Activated effector memory CD4-positive, alpha-beta T cell treated with Interleukin-2 at 50 U/mL for 16 hours (primary cell): ENCODE measurements around the gene IGF1R.

ENCODE experiments used
- DNase-seq: peaks from one replicate; pipeline ENCODE4 v3.0.0-alpha.2; 2020

Gene IGF1R

DNA sequence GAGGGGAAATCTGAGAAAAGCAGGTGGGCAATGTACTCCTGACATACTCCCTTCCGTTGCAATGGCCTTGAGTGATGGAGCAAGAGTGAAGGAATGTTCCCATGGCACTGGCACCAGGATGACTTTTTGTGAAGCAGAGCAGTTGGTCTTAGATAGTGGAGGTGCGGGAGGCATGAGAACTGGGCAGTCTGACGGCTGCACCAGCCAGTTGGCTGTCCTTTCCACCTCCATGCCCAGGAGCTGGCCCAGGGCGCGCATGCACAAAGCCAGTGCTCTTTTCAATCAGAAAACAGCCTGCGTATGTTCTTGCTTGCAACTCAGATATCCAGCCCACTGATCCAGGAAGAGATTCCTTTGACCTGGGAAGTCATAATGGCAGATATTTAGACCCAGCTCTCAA is 222.4 kb downstream of the IGF1R start:
- DNase-seq = no peak

DNA sequence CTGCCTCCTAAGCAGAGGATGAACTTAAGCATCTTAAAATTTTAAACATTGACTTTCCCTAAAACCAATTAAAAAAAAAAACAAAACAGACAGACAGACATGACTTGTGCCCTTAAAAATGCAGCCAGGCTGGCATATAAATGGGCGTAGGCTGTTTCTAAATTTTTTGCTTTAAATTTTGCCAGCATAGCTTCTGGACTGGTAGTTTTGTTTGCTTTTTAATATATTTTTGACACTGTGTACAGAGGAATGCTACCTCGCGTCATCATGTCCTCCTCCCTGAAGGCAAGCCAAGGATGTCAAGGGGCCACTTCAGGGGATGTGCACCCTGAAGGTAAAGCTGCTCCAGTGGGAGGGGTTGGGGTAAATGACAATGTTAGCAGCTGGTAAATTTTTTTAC is 224.4 kb downstream of the IGF1R start:
- DNase-seq = no peak

DNA sequence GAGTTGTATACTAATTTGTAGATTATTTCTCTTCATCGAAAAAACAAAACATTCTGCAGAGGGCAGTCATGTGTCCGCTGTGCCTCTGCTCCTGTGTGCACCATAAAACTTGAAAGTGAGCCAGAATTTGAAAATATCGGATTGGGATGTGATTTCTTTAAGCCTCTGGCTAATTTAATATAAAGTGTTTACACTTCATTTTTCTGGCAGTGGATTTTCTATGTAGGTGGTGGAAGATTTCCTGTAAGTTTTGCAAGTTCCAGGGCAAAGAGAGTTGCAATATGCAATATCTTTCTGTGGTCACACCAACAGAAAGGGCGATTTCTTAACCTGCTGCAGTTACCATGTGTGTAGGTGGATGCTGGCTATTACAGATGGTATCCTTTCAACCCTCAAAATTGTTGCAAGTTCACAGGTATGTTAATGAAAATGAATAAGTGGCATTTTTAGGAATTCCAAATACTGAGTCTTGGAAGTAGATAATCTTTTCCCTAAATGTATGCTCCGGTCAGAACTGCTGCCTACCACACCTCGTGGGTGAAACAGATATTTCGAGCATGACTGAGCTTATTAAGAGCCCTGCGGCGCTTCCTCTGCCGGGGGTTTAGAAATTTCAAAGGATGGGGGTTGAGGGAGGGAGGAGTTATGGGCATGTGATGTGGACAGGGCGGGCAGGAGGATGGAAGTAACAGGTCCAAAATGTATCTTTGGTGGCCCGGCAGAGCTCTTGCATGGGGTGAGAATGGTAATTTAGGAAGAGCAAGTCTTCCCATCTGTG is 225.3 kb downstream of the IGF1R start:
- DNase-seq = no peak

DNA sequence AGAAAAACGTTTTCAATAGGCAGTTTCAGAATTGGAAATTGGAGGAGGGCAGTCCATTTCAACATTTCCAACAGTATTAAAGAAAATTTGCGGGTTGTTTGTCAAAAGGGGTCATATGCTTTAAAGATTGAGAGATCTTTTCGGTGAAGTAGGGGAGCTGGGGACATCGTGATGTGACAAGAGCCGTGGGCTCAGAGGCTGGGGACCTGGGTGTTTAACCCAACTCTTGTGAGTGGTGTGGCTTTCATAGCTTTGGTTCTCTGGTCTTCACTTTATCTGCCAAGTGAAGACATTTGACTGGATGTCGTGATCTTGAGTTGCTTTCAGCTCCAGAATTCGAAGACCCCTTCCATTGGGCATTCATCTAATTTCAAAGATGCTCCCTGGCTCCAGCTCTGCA is 226.0 kb downstream of the IGF1R start:
- DNase-seq = no peak

DNA sequence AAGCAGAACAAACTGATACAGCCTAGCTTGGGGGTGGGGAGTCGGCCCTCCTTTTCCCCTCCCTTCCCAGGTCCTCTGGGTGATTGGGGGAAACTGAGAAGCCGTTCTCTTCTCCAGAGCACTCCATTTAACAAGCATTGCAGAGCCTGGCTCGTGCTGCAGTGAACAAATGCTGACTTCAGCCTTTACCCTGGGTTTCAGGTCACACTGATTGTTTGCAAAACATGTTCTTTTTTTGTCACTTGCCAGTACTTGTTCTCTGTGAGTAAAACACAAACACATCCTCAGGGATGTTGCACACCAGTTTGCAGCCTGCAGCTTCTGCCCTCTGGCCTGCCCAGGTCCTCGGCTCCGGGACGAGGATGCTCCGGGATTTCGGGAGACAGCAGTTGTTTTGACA is 226.4 kb downstream of the IGF1R start:
- DNase-seq = no peak

DNA sequence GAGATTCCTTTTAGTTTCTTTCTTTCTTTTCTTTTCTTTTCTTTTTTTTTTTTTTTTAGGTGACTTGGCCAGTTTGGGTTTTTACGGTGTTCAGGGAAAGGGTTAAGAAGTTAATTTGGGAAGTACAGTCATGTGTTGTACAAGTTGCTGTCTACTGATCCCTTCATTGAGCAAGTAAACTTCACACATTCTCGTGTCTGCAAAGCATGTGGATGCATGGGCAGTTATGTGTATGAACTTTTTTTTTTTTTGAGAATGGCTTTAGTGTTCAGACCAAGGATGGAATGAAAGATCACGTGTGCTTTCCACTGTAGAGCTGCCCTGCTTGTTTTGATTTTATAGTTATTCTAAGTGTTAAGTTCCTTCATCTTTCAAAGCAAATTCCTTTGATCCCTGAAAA is 227.0 kb downstream of the IGF1R start:
- no peak for DNase-seq

DNA sequence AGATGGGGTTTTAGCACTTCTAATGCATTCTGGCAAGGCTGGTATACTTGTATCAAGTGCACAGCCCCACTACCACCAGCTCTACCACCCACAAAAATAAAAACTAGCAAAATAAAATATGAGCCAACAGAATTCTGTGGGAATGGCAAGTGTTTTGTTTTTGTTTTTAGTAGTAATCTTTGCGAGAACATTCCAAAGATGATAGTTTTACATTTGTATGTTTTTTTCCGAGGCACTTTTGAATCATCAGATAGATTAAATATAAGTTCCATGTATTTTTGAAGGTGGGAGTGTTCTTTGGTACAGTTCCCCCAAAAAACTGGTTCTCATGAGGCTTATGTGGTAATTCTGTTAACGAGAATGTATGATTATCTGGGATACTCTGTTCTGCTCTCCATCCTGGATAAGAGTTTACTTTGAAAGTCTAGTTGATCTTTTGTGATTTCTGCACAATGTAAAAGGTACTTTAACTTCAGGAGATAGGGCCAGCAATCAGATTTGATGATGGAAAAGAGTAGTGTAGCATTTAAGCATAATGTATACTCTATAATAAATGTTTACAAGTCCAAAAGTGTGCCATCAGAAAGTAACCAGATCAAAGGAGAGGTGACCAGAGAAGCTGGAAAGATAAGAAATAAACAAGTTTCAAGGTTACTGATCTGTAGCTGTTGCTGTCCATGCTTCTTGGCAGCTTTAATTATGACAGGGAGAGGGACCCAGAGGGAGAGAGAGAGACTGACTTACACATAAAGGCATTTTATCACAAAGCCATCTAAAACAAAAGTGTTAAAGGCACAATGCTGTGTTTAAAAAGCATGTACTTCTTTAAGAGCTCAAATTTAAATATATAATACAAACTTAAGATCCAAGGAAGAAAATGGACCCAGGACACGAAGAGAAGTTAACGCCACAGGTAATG is 228.4 kb downstream of the IGF1R start:
- DNase-seq = no peak

DNA sequence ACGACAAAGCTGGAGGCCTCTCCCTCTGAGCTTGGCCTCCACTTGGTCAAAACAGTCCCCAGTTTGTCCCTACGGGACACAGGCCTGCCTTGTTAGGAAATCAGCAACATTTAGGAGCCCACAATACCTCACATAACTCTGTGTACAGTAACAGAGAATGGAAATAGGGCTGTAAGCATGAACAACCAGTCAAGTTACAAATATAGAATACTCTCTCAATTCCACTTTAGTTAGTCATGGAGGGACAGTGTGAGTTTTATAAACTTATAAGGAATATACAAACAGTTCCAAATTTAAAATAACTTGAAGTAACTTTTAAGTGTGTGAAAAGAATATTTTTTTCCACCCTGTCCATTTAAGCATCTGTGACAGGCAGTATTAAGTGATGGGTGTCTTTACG is 229.8 kb downstream of the IGF1R start:
- DNase-seq = no peak

DNA sequence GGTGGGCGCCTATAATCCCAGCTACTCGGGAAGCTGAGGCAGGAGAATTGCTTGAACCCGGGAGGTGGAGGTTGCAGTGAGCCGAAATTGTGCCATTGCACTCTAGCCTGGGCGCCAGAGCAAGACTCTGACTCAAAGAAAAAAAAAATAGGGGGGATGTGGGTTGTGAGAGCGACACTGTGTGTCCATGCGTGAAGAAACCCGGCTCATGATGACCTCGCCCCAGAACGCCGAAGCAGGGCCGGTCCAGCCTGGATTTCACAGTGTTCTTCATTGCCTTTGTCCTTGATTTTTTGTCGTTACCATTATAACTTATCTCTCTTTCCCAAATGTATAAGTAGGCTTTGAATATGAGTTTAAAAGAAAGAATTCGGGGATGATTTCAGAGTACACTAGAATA is 230.5 kb downstream of the IGF1R start:
- DNase-seq = no peak

DNA sequence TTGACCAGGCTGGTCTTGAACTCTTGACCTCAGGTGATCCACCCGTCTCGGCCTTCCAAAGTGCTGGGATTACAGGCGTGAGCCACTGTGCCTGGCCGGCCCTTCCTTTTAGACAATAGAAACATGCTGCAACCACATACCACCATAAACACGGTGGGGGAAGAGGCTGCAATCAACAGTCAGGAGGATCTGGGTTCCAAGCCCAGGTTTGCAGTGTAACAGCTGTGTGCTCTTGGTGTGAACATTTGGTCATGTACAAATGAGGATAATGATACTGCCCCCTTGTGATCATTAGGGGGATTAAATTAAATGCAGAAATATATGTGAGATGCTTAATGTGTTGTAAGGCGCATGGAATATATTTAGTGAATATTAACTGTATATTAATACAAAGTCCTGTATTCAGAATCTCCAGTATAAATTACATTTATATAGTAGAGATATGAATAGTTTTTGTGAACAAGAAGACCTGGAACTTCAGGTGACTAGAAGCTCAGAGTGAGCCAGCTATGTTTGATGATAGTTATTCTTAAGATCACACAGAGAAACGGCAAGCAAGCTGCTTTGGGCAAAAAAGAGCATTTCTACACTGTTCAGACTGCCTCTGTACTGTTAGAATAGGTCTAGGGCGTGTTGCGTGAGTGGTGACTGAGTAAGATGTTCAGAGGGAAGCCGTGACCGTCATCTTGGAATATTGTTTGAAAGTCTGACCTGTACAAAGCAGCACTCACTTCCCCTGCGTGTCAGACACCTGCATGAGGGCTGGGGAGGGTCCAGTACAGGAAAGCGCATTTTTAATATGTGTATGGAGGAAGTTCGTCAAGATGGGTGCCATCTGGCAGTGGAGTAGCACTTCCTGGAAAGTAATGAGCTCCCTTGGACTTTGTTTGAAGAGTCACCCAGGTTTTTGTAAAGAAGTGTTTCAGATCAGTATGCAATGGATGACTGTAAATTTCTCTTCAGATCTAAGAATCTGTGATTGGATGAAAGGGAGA is 233.5 kb downstream of the IGF1R start:
- no peak for DNase-seq

DNA sequence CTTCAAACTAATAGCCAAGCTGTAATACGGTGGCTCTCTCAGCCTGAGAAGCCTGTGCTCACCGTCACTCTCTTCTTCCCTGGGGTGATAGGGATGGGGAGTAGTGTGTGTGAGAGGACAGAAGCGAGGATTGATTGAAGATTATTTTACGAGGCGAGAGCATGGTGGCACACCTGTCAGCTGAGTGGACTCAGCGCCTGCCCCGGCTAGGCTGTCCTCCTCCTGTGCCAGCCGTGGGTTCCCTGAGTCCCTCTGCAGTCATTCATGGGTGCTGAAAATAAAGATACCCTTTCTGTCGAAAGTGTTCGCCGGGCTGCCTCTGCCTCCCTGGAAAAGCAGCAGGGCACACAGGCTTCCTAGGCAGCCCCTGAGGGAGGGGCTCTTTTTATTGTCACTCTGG is 235.1 kb downstream of the IGF1R start:
- no peak for DNase-seq

DNA sequence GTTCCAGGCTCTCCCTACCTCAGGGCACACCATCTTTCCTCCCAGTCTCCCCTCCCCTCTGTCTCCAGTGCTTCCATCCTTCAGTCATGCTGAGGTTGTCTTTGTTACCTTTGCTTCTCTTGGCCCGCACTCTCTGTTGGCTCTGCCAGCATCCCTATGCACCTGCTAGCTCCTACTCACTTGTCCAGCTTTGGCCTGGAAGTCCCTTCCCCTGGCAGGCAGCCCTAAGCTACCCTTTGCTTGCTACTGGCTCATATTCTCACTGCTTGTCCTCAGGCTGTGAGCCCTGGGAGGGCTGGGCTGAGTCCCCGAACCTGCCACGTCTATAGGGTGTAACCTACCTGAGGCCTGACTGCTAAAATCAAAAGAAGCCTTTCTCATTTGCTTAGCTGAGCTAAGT is 236.6 kb downstream of the IGF1R start:
- DNase-seq = no peak

DNA sequence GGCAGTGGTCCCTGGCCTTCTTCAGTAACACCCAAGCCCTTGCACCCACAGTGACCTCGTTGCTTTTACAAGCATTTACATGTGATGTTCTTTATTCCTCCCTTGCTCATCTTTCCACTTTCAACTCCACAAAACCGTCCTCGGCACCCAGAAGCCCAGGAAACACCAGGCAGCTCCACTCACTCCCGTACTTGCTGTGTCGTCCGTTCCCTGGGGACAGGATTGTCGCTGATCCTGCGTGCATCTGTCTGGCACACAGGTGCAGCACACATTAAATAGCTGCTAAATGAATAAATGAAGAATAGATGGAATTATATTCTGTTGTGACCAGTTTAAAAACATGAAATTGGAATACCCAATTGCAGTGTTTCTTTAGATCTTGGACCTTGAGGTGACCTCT is 239.6 kb downstream of the IGF1R start:
- no peak for DNase-seq

DNA sequence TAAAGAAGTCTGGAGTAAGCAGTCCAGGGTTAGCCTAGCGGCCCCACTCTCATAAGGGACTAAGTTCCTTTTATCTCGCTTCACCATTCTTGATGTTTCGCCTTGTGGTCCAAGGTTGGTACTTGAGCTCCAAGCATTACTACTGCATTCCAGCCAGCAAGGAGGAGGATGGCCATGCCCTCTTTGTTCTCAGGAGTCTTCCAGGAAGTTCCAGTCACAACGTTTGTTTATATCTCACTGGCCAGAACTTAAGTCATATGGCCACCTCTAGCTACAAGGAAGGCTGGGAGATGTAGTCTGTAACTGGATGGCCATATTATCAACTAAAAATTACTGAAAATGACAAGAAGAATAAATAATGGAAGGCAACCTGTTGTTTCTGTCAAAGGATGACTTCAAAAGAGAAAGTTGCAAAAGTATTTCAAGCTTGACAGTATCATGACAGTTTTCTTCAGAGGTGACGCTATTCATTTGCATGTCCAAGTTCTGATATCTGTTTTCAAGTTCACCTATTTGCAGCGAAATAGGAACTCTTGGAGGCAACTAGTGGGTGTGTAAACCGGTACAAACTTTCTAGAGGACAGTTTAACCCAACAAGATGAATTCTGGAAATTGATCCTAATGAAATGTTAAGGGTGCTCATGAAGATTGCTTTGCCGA is 240.6 kb downstream of the IGF1R start:
- no peak for DNase-seq

DNA sequence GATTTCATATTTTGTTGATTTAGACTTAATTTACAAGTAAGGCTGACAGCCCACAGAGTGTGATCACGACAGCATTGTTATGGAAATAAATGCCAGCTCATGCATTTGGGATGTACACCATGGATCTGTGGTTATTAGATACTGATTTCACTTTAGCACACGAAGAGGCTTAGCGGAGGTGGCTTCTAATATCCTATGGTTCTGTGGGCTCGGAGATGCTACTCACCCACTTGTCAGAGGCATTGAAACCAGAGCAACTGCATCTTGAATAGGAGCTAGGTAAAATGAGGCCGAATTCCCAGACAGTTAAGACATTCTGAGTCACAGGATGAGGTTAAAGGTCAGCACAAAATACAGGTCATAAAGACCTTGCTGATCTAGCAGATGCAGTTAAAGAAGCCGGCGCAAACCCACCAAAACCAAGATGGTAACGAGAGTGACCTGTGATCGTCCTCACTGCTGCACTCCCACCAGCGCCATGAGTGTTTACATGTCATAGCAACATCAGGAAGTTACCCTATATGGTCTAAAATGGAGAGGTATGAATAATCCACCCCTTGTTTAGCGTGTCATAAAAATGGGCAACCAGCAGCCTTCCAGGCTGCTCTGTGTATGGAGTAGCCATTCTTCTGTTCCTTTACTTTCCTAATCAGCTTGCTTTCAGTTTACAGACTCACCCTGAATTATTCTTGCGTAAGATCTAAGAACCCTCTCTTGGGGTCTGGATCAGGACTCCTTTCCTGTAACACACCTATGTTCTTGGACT is 241.8 kb downstream of the IGF1R start:
- no peak for DNase-seq

DNA sequence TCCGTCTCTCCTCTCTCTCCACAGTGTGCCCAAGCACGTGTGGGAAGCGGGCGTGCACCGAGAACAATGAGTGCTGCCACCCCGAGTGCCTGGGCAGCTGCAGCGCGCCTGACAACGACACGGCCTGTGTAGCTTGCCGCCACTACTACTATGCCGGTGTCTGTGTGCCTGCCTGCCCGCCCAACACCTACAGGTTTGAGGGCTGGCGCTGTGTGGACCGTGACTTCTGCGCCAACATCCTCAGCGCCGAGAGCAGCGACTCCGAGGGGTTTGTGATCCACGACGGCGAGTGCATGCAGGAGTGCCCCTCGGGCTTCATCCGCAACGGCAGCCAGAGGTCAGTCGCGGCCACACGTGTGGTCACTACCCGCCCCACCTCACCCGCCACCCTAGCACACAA is 243.0 kb downstream of the IGF1R start:
- DNase-seq = no peak

DNA sequence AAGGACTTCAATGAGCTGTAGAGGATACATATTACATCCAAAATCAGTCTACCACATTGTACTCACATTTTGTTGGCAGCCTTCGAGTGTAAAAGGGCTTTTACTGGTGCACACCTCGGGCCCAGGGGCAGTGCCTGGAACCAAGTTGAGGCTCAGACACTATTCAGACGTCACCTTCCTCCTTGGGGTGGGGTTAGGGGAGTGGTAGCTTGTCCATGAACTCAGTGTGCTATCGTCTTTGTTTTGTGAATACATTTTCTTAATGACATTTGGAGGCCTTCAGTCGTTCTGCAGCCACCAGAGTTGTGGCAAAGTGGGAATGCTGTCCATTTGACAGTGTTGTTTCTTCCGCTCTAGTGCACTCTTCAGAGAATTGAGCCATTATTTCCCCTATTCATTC is 245.1 kb downstream of the IGF1R start:
- no peak for DNase-seq

DNA sequence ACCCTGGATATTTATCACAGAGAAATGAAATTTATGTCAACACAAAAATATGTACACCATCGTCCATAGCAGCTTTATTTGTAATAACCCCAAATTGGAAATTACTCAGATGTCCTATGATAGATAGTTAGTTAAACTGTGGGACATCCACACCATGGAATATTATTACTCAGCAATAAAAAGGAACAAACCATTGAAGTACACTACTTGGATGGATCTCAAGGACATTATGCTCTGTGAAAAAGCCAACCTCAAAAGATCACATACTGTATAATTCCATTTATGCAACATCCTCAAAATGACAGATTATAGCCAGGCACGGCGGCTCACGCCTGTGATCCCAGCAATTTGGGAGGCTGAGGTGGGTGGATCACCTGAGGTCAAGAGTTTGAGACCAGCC is 246.0 kb downstream of the IGF1R start:
- no peak for DNase-seq

DNA sequence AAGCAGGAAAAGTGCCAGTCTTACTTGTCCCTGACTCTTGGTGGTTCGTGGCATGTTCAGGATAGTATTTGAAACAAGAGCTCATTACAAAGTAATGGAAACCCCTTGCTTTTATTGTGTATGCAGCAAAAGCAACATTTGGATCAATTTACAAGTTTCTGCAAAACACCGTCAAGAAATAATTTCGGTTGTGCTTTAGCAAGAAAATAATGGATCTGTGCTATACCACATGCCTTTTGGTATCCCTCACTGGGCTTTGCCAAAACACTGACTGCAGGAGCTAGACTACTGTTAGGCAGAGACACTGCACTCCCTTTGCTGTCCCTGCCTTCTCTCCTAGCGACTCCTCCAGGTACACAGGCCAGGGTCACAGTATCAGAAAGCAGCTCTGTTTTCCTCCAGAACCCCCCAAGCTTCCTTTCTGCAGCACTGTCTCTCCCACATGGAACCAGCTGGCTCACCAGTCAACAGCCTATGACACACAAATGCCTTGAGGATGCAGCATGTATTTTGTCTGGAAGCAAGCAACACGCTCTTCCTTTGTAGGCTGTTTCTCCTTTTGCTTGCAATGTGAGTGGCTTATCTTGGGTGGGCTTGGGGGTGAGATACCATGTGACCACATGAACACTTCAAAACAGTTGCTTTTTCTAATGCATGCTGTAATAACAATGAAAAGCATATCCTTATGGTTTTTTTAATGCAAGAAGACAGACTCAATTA is 247.8 kb downstream of the IGF1R start:
- no peak for DNase-seq

DNA sequence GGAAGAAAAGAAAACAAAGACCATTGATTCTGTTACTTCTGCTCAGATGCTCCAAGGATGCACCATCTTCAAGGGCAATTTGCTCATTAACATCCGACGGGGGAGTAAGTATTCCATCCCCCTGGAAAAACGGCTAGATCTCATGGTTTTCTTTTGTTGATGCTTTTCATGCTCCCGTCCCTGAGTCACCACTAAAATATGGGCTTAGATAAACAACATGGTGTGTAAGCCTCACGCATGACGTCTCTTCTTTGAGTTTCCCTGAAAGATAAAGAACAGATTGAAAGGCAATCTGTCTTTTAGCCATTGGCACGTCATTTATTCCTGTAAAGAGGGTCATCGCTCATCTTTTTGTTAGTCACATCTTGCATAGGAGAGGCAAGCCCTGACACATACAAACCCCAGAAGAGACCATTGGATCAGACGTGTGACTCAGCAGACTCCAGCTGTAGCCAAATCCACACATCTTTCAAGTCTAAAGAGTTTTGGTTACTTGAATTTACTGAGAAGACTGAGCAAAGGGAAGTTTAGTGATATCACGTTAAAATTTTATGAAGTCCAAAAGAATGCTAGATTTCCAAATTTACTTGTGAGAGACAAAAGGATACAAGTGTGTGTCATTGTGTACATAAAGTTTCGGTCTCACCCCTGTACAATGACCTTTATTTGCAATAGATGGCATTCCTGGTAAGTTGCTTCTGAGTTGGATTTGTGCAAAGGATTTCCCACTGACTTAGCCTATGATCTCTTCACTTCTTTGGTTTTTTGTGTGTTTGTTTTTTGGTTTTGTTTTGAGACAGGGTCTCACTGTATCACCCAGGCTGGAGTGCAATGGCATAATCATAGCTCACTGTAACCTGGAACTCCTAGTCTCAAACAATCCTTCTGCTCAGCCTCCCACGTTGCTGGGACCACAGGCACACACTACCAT is 248.7 kb downstream of the IGF1R start:
- no peak for DNase-seq
